CD14-positive monocyte (primary cell): Measurements from ENCODE around the gene KBTBD3. TPM values are rescaled to one million over a fixed set of nuclear protein-coding genes. Genes with fewer than 3 reads are reported as not detected.

Experiments
- DNase-seq, 3 donors: peaks; one replicate each; pipeline ENCODE4 v3.0.0-alpha.2; 2011 to 2022
- H2AFZ ChIP-seq: 2 replicates; pipeline ENCODE4 v1.6.0; 2012; ENCODE audit warnings: mild to moderate bottlenecking, low read depth, low read length, inconsistent platforms; ENCODE audit not compliant: insufficient read depth, poor library complexity, severe bottlenecking
- H3K27ac ChIP-seq, 2 donors: 1 replicate in 1 of 2; 2 replicates in 1 of 2; pipeline ENCODE4 v1.5.1; 2012 to 2013; ENCODE audit warnings: low read length in 2 of 2, control low read depth in 1 of 2, inconsistent platforms in 1 of 2, low read depth in 1 of 2, mild to moderate bottlenecking in 1 of 2
- H3K27me3 ChIP-seq, 2 donors: one replicate each; pipeline versions ENCODE4 v1.6.0 to v1.6.1; 2011 to 2013; ENCODE audit warnings: low read length in 2 of 2; ENCODE audit not compliant: control insufficient read depth in 2 of 2, insufficient read depth in 2 of 2
- H3K36me3 ChIP-seq, 2 donors: replicated peaks in 1 of 2; 1 replicate in 1 of 2; 2 replicates in 1 of 2; pipeline versions ENCODE4 v1.5.1 to v1.6.1; 2012 to 2013; ENCODE audit warnings: low read length in 2 of 2, control low read depth in 1 of 2, inconsistent platforms in 1 of 2, mild to moderate bottlenecking in 1 of 2; ENCODE audit not compliant: insufficient read depth in 2 of 2, control insufficient read depth in 1 of 2
- H3K4me1 ChIP-seq, 2 donors: 1 replicate in 1 of 2; 2 replicates in 1 of 2; pipeline versions ENCODE4 v1.5.1 to v1.6.1; 2012 to 2013; ENCODE audit warnings: low read length in 2 of 2, control low read depth in 1 of 2, inconsistent platforms in 1 of 2, mild to moderate bottlenecking in 1 of 2, moderate library complexity in 1 of 2; ENCODE audit not compliant: insufficient read depth in 2 of 2, control insufficient read depth in 1 of 2
- H3K4me2 ChIP-seq: replicated peaks from 2 replicates; pipeline ENCODE3; 2012; ENCODE audit warnings: low read length, moderate library complexity, mild to moderate bottlenecking; ENCODE audit not compliant: poor library complexity, severe bottlenecking; ENCODE audit errors: extremely low read depth
- H3K4me3 ChIP-seq, 3 experiments: fragments of 200-600 bp in 1 of 3; sonication (generic) in 1 of 3; replicated peaks in 1 of 3; 1 replicate in 2 of 3; 2 replicates in 1 of 3; pipeline ENCODE4 v1.5.1; 2011 to 2013; ENCODE audit warnings: low read length in 3 of 3, mild to moderate bottlenecking in 3 of 3, control low read depth in 2 of 3, low read depth in 2 of 3, inconsistent platforms in 1 of 3, moderate library complexity in 1 of 3
- H3K79me2 ChIP-seq: 2 replicates; pipeline ENCODE4 v1.6.0; 2012; ENCODE audit warnings: mild to moderate bottlenecking, control low read depth, inconsistent platforms, low read length, moderate library complexity; ENCODE audit not compliant: insufficient read depth
- H3K9ac ChIP-seq: 2 replicates; pipeline ENCODE4 v1.6.0; 2017; ENCODE audit warnings: low read length, mild to moderate bottlenecking; ENCODE audit not compliant: insufficient read depth, poor library complexity, severe bottlenecking
- H3K9me3 ChIP-seq, 2 donors: replicated peaks in 1 of 2; 1 replicate in 1 of 2; 2 replicates in 1 of 2; pipeline versions ENCODE4 v1.5.1 to v1.6.1; 2012 to 2013; ENCODE audit warnings: low read length in 2 of 2, control low read depth in 1 of 2; ENCODE audit not compliant: control insufficient read depth in 1 of 2, insufficient read depth in 1 of 2
- H4K20me1 ChIP-seq: 2 replicates; pipeline ENCODE4 v1.6.0; 2012; ENCODE audit warnings: mild to moderate bottlenecking, low read length, control low read depth, moderate library complexity; ENCODE audit not compliant: insufficient read depth
- H3K27ac Mint-ChIP-seq, 7 donors: one replicate each; pipeline ENCODE4 v1.8.0; 2020; ENCODE audit warnings: mild to moderate bottlenecking in 7 of 7, mixed read lengths in 7 of 7, moderate library complexity in 6 of 7, inconsistent platforms in 2 of 7
- H3K27me3 Mint-ChIP-seq, 3 donors: one replicate each; pipeline ENCODE4 v1.8.0; 2021 to 2022; ENCODE audit warnings: low read depth in 3 of 3, mild to moderate bottlenecking in 3 of 3, mixed read lengths in 3 of 3, moderate library complexity in 3 of 3, inconsistent platforms in 1 of 3
- H3K36me3 Mint-ChIP-seq, 2 donors: one replicate each; pipeline ENCODE4 v1.8.0; 2020; ENCODE audit warnings: mixed read lengths in 2 of 2, inconsistent platforms in 1 of 2, mild to moderate bottlenecking in 1 of 2
- H3K4me1 Mint-ChIP-seq: one replicate; pipeline ENCODE4 v1.8.0; 2020; ENCODE audit warnings: mild to moderate bottlenecking, mixed read lengths
- H3K4me3 Mint-ChIP-seq, 2 donors: one replicate each; pipeline ENCODE4 v1.8.0; 2020; ENCODE audit warnings: mild to moderate bottlenecking in 2 of 2, mixed read lengths in 2 of 2, moderate library complexity in 1 of 2
- H3K9me3 Mint-ChIP-seq, 7 donors: one replicate each; pipeline ENCODE4 v1.8.0; 2020 to 2022; ENCODE audit warnings: mixed read lengths in 7 of 7, mild to moderate bottlenecking in 6 of 7, moderate library complexity in 6 of 7, inconsistent platforms in 2 of 7
- WGBS: methylation state at CpG from one replicate; pipeline ENCODE4 v1.1.5; 2013; ENCODE audit warnings: missing lambda C conversion rate; ENCODE audit not compliant: insufficient coverage; 5-methylcytosine and 5-hydroxymethylcytosine counted together
- intact Hi-C, 2 donors: fragments of 100-400 bp; cut with micrococcal nuclease; formaldehyde crosslinking; loops; one replicate each; pipeline versions ENCODE4 v1.15.0 to v1.15.1; 2023
- polyA plus RNA-seq, 3 donors: library from polyadenylated mRNA; depleted of rRNA in 1 of 3; unstranded in 2 of 3; stranded (reverse) in 1 of 3; fragments of 300-500 nt in 2 of 3; fragments of >200 nt in 1 of 3; fragmentation: Illumina TruSeq in 2 of 3; gene quantifications; 1 replicate in 2 of 3; 2 replicates in 1 of 3; pipeline ENCODE4 v1.2.3, GENCODE V29; 2012 to 2021
- TF ChIP-seq, protein P1 (sequence below): fragments of 200-600 bp; IDR thresholded peaks from one replicate; pipeline ENCODE4 v1.8.0; 2022; ENCODE audit warnings: antibody characterized with exemption, mild to moderate bottlenecking

Gene KBTBD3
- polyA plus RNA-seq, 3 donors, result 1.5 to 5.9 (median 2.6) TPM

GRCh38 chr11:106022795-106023275 lies 54.3 kb downstream of the KBTBD3 start:
- DNase-seq, result peak in 1 of 3 donors; percentile 4
- H3K9me3 ChIP-seq, result no peaks in the 10 kb centered on the region
- Mint-ChIP-seq H3K27ac (peak overlapping the region; percentile 87 to 95 (median 93)), H3K9me3 (peaks cover 0 to 4% (median 2%) of the 10 kb centered on the region in 7 donors), H3K4me1 (peaks cover 31% of the 10 kb centered on the region), H3K27me3 (peaks cover 0 to 6% (median 2%) of the 10 kb centered on the region in 3 donors), H3K36me3 (peaks cover 2 to 7% of the 10 kb centered on the region in 2 donors), H3K4me3 (peak overlapping the region; percentile 93 to 96)
- 85% methylated on average over 7 of the region's 7 CpGs for WGBS
- no peaks in the 10 kb centered on the region for H3K27me3 ChIP-seq
- no peaks in the 10 kb centered on the region for H3K36me3 ChIP-seq
- H3K4me1 ChIP-seq, result peaks cover 14 to 21% of the 10 kb centered on the region in 2 donors
- intact Hi-C loops, result loop anchor here (5.0 kb wide), 1 partner anchor 54 kb away; the partner anchor contains the start of genes AASDHPPT (in 2 of the 2) and KBTBD3 (in 2 of the 2)
- H3K4me2 ChIP-seq, result peak overlapping the region; percentile 92
- H4K20me1 ChIP-seq, result no peaks in the 10 kb centered on the region
- TF ChIP-seq, protein P1, sequence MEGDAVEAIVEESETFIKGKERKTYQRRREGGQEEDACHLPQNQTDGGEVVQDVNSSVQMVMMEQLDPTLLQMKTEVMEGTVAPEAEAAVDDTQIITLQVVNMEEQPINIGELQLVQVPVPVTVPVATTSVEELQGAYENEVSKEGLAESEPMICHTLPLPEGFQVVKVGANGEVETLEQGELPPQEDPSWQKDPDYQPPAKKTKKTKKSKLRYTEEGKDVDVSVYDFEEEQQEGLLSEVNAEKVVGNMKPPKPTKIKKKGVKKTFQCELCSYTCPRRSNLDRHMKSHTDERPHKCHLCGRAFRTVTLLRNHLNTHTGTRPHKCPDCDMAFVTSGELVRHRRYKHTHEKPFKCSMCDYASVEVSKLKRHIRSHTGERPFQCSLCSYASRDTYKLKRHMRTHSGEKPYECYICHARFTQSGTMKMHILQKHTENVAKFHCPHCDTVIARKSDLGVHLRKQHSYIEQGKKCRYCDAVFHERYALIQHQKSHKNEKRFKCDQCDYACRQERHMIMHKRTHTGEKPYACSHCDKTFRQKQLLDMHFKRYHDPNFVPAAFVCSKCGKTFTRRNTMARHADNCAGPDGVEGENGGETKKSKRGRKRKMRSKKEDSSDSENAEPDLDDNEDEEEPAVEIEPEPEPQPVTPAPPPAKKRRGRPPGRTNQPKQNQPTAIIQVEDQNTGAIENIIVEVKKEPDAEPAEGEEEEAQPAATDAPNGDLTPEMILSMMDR, result no peak
- peak overlapping the region; percentile 52 to 95 (median 83) for H3K4me3 ChIP-seq
- H3K9ac ChIP-seq, result peak overlapping the region; percentile 41
- H3K27ac ChIP-seq, result peak overlapping the region; percentile 77 to 80
- H3K79me2 ChIP-seq, result peaks cover 39% of the 10 kb centered on the region
- peak overlapping the region; percentile 94 for H2AFZ ChIP-seq

DNA sequence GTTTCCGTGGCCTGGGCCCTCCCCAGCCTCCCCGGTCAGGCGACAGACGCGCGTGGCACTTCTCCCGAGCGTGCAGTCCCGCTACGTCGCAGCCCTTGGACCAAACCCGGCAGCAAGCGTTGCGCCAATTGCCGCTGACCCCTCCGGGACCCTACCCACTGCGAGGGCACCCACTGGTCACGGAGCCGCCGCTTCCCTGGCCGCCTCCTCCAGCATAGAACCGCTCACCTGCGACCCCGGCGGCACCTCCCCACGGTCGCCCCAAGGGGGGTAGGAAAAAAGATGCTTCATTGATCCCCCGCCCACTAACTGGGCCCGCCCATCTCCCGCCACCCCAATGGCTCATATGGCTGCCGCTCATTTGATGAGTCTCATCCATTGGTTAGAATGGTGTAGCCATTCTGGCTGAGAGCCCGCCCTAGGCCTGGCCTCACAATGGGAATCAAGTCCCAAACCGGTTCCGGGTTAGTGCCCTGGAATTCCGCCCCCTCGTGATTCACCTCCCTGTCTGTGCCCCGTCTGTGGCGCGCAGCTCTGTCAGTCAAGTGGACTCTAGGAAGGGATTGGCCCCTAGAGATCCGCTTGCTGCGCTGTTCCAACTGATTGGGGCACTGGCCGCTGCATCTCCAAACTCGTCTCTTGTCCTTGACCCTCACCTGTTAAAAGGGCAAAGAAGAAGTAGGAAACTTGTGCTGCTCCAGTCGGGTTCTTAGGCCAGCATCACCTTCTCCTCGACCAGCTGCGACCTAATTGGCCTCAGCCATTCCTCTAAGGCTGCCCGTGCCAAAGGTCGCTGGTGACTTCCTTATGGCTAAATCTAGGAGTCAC lies 55.0 kb downstream of the KBTBD3 start, which contains the start of gene MSANTD4:
Gene MSANTD4 (minus strand): TSS at position 274 of the 828 bp plus-strand sequence. CDS start 11,323 bp downstream, outside the sequence.
- Histone ChIP-seq H3K27me3 (no peaks in the 10 kb centered on the region), H3K36me3 (no peaks in the 10 kb centered on the region), H3K4me3 (peak within 1 kb of the TSS; percentile 76 to 95 (median 83)), H3K4me2 (peak within 1 kb of the TSS; percentile 92), H3K9ac (peak within 1 kb of the TSS; percentile 75), H2AFZ (peak within 1 kb of the TSS; percentile 94), H3K27ac (peak within 1 kb of the TSS; percentile 77 to 80), H3K79me2 (peaks cover 45% of the 10 kb centered on the region), H3K4me1 (peaks cover 14 to 22% of the 10 kb centered on the region in 2 donors), H4K20me1 (no peaks in the 10 kb centered on the region), H3K9me3 (no peaks in the 10 kb centered on the region)
- Mint-ChIP-seq H3K9me3 (peaks cover 0 to 2% (median 2%) of the 10 kb centered on the region in 7 donors), H3K27me3 (peaks cover 0 to 6% (median 2%) of the 10 kb centered on the region in 3 donors), H3K36me3 (peaks cover 2 to 7% of the 10 kb centered on the region in 2 donors), H3K4me3 (peak within 1 kb of the TSS; percentile 93 to 96), H3K27ac (peak within 1 kb of the TSS; percentile 87 to 95 (median 93)), H3K4me1 (peaks cover 31% of the 10 kb centered on the region)
- TF ChIP-seq, protein P1, result no peak
- intact Hi-C loops, result loop anchor here (5.0 kb wide), 1 partner anchor 55 kb away; the partner anchor contains the start of genes AASDHPPT (in 2 of the 2) and KBTBD3 (in 2 of the 2)
- DNase-seq, result peak; percentile 98 to 99 (median 98)
- WGBS, result under 1% methylated on average over 36 of the region's 48 CpGs
